ENCODE results near the gene FLNC. TPM values are rescaled to one million over a fixed set of nuclear protein-coding genes. Genes with fewer than 3 reads are reported as not detected.

Gene FLNC, protein sequence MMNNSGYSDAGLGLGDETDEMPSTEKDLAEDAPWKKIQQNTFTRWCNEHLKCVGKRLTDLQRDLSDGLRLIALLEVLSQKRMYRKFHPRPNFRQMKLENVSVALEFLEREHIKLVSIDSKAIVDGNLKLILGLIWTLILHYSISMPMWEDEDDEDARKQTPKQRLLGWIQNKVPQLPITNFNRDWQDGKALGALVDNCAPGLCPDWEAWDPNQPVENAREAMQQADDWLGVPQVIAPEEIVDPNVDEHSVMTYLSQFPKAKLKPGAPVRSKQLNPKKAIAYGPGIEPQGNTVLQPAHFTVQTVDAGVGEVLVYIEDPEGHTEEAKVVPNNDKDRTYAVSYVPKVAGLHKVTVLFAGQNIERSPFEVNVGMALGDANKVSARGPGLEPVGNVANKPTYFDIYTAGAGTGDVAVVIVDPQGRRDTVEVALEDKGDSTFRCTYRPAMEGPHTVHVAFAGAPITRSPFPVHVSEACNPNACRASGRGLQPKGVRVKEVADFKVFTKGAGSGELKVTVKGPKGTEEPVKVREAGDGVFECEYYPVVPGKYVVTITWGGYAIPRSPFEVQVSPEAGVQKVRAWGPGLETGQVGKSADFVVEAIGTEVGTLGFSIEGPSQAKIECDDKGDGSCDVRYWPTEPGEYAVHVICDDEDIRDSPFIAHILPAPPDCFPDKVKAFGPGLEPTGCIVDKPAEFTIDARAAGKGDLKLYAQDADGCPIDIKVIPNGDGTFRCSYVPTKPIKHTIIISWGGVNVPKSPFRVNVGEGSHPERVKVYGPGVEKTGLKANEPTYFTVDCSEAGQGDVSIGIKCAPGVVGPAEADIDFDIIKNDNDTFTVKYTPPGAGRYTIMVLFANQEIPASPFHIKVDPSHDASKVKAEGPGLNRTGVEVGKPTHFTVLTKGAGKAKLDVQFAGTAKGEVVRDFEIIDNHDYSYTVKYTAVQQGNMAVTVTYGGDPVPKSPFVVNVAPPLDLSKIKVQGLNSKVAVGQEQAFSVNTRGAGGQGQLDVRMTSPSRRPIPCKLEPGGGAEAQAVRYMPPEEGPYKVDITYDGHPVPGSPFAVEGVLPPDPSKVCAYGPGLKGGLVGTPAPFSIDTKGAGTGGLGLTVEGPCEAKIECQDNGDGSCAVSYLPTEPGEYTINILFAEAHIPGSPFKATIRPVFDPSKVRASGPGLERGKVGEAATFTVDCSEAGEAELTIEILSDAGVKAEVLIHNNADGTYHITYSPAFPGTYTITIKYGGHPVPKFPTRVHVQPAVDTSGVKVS (N-terminal part only)
- polyA plus RNA-seq: not detected

DNA sequence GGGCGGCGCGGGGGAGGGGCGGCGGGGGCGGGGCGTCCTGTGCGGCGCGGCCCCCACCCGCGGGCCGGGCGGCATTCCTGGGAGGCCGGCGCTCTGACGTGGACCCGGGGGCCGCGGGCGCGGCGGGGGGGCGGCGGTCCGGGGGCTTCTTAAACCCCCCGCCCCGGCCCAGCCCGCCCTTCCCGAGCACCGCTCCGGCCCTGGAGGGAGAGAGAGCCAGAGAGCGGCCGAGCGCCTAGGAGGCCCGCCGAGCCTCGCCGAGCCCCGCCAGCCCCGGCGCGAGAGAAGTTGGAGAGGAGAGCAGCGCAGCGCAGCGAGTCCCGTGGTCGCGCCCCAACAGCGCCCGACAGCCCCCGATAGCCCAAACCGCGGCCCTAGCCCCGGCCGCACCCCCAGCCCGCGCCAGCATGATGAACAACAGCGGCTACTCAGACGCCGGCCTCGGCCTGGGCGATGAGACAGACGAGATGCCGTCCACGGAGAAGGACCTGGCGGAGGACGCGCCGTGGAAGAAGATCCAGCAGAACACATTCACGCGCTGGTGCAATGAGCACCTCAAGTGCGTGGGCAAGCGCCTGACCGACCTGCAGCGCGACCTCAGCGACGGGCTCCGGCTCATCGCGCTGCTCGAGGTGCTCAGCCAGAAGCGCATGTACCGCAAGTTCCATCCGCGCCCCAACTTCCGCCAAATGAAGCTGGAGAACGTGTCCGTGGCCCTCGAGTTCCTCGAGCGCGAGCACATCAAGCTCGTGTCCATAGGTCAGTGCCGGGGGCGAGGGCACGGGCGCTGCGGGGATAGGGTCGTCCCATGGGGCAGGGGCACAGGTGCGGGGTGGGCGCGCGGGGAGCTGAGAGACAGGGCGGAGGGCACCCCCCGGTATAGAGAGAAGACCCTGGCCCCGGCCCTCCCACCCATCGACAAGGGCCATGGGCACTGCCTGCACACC is at the start of gene FLNC:
Gene FLNC (plus strand): TSS at position 176 of the 947 bp plus-strand sequence. CDS start 232 bp downstream, at position 408.
- DNase-seq: peak; percentile 16 to 31 (median 22)
- peaks cover 13 to 16% (median 15%) of the 10 kb centered on the region in 3 donors for H3K27me3 Mint-ChIP-seq (ENCODE audit: low read depth in 3 of 3)
- H3K4me1 Mint-ChIP-seq: peaks cover 10% of the 10 kb centered on the region in 2 donors
- H3K4me3 Mint-ChIP-seq: peak within 1 kb of the TSS; percentile 69 to 82 (median 78)
- H3K27ac Mint-ChIP-seq: no peak within 1 kb of the TSS
- H3K36me3 Mint-ChIP-seq: no peaks in the 10 kb centered on the region
- no peaks in the 10 kb centered on the region for H3K9me3 Mint-ChIP-seq

DNA sequence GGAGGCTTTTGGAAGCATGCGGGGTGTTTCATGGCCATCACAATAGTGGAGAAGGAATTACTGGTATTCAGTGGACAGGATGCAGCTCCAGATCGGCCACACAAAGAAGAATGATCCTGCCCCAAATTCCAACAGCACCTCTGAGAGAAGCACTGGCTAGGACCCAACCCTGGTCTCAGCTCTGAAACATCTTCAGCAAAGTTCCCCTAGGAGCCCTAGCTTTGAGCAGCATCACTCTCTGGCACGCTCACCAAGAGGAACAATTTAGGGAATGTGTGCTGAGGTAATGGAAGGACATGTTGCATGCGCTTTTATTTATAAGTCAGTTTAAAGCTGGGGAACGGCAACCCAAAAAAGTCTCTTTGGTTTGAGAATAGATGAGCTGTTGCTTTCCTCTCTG is 49.1 kb upstream of the FLNC start:
- Mint-ChIP-seq H3K36me3 (peaks cover 0 to 12% (median 8%) of the 10 kb centered on the region in 3 donors), H3K4me3 (no peak overlapping the region), H3K27me3 (ENCODE audit: low read depth in 3 of 3) (peaks cover 2 to 7% (median 4%) of the 10 kb centered on the region in 3 donors), H3K4me1 (no peaks in the 10 kb centered on the region), H3K27ac (no peak overlapping the region), H3K9me3 (peaks cover 6 to 13% (median 7%) of the 10 kb centered on the region in 6 donors)
- no peak for DNase-seq

DNA sequence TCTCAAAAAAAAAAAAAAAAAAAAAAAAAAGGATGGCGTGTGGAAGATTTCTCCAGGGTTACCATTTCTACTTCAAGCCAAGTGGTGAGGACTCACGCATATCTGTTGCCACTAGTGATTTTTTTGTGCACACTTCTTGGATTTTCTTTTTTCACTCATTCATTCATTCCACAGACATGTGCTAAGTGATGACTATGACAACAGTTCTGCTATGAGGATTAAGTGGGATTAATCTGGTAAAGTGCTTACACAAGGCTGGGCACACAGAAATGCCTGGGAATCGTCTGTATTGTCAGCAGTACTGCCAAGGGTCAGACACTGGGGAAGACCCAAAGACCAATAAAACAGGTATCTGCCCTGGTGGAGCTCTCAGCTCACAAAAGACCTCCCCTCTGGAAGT is 48.4 kb upstream of the FLNC start:
- H3K27ac Mint-ChIP-seq: no peak overlapping the region
- H3K4me1 Mint-ChIP-seq: no peaks in the 10 kb centered on the region
- peaks cover 2 to 7% (median 4%) of the 10 kb centered on the region in 3 donors for H3K27me3 Mint-ChIP-seq (ENCODE audit: low read depth in 3 of 3)
- peaks cover 0 to 12% (median 8%) of the 10 kb centered on the region in 3 donors for H3K36me3 Mint-ChIP-seq
- H3K4me3 Mint-ChIP-seq: no peak overlapping the region
- H3K9me3 Mint-ChIP-seq: peaks cover 6 to 13% (median 7%) of the 10 kb centered on the region in 6 donors
- no peak for DNase-seq

DNA sequence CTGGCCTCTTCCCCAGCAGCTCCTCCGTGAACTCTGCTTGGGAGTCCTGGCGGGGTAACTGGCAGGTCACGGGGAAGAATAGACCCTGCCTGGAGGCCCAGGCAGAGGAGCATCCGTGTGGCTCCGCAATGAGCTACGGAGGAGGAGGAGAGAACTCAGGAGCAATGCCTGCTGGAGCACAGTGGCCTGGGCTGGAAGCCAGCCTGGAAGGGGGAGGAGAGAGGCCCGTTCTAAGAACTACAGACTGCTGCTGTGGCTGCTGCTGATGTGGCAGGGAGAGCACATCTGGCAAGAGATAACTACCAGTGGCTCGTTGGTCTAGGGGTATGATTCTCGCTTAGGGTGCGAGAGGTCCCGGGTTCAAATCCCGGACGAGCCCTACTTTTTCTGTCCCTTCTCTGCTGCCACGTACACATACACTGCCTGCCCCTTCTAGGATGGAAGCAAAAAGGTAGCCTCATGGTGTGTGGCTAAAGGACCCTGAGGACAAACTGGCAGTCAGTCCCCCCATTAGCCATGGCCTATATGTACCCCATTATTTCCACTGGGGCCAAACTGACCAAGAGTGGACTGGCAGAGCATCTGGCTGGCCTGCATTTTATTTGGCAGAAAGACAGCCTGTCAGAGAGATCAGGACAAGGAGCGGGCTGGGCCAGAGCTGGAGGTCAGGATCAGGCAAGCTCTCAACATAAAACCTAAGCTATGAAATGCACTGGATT is 46.9 kb upstream of the FLNC start:
- peaks cover 0 to under 1% (median 0%) of the 10 kb centered on the region in 6 donors for H3K9me3 Mint-ChIP-seq
- H3K4me1 Mint-ChIP-seq: no peaks in the 10 kb centered on the region
- H3K27me3 Mint-ChIP-seq (ENCODE audit: low read depth in 3 of 3): peaks cover 2 to 7% (median 2%) of the 10 kb centered on the region in 3 donors
- no peaks in the 10 kb centered on the region for H3K36me3 Mint-ChIP-seq
- no peak overlapping the region for H3K27ac Mint-ChIP-seq
- no peak for DNase-seq
- H3K4me3 Mint-ChIP-seq: no peak overlapping the region

DNA sequence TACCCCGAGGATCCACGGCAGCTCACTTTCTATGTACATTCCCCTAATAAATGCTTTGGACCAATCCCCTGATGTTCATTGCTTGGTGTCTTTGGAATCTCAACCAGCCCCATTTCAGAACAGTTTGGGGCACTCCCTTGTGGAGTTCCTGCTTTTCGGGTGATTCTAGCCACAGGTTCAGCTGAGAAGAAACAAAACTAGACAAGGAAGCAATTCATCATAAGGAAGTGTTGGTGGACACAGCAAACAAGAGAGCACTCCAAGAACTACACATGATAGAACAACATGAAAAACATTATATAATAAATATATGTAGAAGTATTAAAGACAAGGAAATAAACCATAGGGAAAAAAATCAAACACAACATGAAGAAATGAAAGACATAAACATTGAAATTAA is 44.5 kb upstream of the FLNC start:
- H3K27ac Mint-ChIP-seq: no peak overlapping the region
- no peaks in the 10 kb centered on the region for H3K9me3 Mint-ChIP-seq
- H3K4me3 Mint-ChIP-seq: no peak overlapping the region
- peaks cover 2 to 8% (median 2%) of the 10 kb centered on the region in 3 donors for H3K27me3 Mint-ChIP-seq (ENCODE audit: low read depth in 3 of 3)
- DNase-seq: no peak
- H3K4me1 Mint-ChIP-seq: peaks cover 5% of the 10 kb centered on the region in 2 donors
- H3K36me3 Mint-ChIP-seq: no peaks in the 10 kb centered on the region

DNA sequence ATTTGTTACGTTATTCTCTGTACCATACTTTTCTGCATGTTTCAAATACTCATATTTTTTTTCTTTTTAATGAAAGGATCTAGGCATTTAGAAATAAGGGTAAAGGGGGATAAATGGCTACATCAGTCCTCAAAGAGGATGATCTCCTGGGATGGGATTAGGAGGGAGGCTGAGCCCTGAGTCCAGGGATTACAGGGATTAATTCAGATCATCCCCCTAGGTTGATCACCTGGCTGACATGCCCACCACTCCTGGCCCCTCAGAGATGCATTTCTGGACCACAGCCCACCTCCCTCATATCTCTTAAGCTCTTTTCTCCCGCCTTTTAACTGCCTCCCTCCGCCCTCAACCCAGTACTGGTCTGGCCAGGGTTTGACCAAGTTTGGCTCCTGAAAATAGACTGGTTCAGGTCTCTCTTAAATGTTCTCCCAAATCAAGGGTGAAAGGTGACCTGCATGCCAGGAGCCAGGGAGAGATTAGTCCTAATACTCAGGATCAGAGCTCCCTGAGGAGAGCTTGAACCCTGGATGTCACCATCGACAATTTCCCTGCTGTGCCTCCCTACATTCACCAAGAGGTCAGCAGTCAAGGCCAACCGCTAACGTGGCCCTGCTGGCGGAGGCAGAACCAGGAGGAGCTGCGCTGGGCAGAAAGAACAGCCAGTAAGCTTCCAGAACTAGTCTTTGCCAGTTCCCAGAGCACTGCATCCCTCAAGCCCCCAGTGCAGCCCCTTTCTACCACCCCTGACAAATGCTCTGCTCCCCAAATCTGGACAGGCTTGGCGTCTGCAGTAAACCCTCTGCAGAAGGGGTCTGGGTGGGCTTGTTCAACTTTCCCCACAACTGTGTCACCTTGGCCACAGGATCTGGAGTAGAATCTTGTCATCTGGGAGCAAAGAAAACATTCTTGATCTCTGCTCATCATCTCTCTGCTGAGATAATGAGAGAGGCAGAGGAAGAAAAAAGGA is 41.5 kb upstream of the FLNC start:
- no peak for DNase-seq
- peaks cover 0 to 6% (median 2%) of the 10 kb centered on the region in 3 donors for H3K27me3 Mint-ChIP-seq (ENCODE audit: low read depth in 3 of 3)
- peaks cover 5 to 8% of the 10 kb centered on the region in 2 donors for H3K4me1 Mint-ChIP-seq
- peak overlapping the region in 3 of 6 donors; percentile 5 to 69 (median 9) for H3K27ac Mint-ChIP-seq
- no peaks in the 10 kb centered on the region for H3K36me3 Mint-ChIP-seq
- no peaks in the 10 kb centered on the region for H3K9me3 Mint-ChIP-seq
- H3K4me3 Mint-ChIP-seq: peak overlapping the region in 3 of 5 donors; percentile 80 to 88 (median 86)

DNA sequence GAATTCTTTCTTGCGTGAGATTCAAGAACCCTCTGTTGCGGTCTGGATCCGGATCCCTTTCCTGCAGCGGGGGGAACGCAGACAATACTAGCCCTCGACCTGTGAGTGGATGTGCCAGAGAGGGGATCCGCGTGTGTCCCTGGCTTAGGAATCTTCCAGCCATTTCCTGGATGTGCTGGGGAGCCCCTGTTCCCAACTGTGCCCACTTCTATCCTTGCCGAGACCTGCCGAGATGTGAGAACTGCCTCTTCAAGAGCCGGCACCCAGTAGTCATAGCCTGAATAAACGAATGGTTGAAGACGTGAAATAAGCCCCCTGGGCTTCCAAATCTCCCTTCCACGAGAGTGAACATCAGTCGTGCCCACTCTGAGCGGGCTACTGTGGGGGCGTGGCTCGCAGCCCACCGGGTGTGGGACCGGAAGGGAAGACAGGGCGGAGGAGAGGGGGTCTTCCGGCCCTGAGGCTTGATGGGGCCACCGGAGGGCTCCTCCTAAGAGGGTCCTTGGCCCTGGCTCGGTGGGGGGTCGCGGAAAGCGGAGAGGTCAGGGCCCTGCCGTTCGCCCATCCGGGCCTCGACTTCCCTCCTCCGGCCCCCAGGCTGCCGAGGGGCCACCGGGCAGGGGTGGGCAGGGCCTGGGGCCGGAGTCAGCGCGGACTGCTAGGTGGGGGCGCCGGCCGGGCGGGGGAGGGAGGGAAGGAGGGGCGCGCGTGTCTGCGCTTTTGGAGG is 39.7 kb upstream of the FLNC start:
- DNase-seq: peak in 2 of 3 donors; percentile 8 to 9
- H3K27ac Mint-ChIP-seq: peak overlapping the region; percentile 57 to 86 (median 79)
- H3K36me3 Mint-ChIP-seq: no peaks in the 10 kb centered on the region
- H3K9me3 Mint-ChIP-seq: no peaks in the 10 kb centered on the region
- peak overlapping the region; percentile 80 to 88 (median 83) for H3K4me3 Mint-ChIP-seq
- H3K27me3 Mint-ChIP-seq (ENCODE audit: low read depth in 3 of 3): peaks cover 0 to 7% (median 2%) of the 10 kb centered on the region in 3 donors
- peaks cover 5 to 8% of the 10 kb centered on the region in 2 donors for H3K4me1 Mint-ChIP-seq

DNA sequence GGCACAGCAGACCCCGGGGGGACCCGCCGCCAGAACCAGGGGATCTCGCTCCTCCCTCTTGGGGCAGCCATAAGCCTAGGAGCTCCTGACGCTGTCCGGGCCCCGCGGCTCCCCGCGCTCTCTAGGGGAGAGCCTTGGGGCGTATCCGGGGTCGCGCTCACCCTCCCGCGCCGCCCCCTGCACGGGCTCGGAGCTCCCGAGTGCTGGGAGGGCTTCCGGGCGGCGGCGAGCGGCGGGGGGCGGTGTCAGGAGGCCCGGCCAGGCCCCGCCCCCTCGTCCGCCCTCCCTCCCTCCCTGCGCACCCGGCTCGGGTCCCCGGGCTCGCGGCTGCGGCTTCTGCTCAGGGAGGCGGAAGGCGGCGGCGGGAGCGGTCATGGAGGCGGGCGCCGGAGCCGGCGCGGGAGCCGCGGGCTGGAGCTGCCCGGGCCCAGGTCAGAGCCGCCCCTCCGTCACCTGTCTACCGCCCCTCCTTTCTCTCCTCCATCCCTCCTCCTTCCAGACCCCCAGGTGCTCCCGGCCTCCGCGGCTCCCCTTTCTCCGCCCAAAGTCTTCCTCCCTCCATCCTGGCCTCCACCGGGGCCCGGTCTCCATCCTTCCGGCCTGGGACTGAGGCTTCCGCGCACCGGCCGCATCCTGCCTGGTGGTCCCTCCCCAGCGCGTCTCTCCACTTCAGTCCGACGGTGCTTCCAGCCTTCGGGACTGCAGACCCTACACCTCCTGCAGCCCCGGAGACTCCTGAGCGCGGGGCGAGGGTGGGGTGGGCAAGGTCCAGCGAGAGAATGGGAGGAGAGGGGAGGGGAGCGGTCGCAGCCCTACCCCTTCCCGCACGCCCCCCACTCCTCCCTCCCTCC is 38.9 kb upstream of the FLNC start, which contains the start of gene CCDC136:
Gene CCDC136 (plus strand): TSS at position 848 of the 851 bp plus-strand sequence. CDS start 444 bp downstream, outside the sequence.
- H3K36me3 Mint-ChIP-seq: peaks cover 3 to 7% (median 4%) of the 10 kb centered on the region in 3 donors
- H3K9me3 Mint-ChIP-seq: no peaks in the 10 kb centered on the region
- DNase-seq: peak; percentile 74 to 83 (median 80)
- H3K4me1 Mint-ChIP-seq: peaks cover 5 to 8% of the 10 kb centered on the region in 2 donors
- peak within 1 kb of the TSS; percentile 72 to 85 (median 77) for H3K4me3 Mint-ChIP-seq
- peak within 1 kb of the TSS in 4 of 6 donors; percentile 6 to 59 (median 32) for H3K27ac Mint-ChIP-seq
- H3K27me3 Mint-ChIP-seq (ENCODE audit: low read depth in 3 of 3): peaks cover 0 to 5% (median 2%) of the 10 kb centered on the region in 3 donors

DNA sequence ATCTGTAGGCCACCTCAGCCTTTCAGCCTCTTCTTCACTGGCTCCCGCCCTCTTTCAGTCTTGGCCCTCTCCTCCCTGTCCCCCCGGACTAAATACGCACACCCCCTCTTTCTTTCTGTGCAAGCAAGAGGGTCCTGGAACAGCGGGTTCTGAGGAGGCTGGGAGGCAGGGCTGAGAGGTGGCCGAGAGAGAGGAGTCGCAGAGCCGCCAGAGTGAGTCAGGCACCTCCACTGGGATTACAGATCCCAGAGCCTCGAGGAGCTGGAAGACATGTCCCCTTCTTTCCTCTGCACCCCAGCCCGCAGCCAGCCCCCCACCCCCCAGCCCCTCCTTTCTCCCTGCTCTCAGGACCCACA is 38.3 kb upstream of the FLNC start:
- Mint-ChIP-seq H3K27ac (no peak overlapping the region), H3K9me3 (no peaks in the 10 kb centered on the region), H3K4me1 (peaks cover 5 to 8% of the 10 kb centered on the region in 2 donors), H3K27me3 (ENCODE audit: low read depth in 3 of 3) (peaks cover 0 to 5% (median 2%) of the 10 kb centered on the region in 3 donors), H3K36me3 (peaks cover 4 to 8% (median 6%) of the 10 kb centered on the region in 3 donors), H3K4me3 (peak overlapping the region; percentile 70 to 85 (median 77))
- DNase-seq: no peak
